Neural cell (in vitro differentiated cells): Measurements from ENCODE around the gene FHAD1.
"Not testable (repeated sequence)": the region's sequence is repeated elsewhere in the genome, so short reads cannot be mapped to it uniquely, and the experiment has no call there.

ENCODE experiments used
- CTCF ChIP-seq: fragments of 450-650 bp; IDR thresholded peaks from 2 replicates; pipeline ENCODE4 v1.5.1; 2014; ENCODE audit warnings: antibody characterized with exemption, mild to moderate bottlenecking, moderate library complexity; ENCODE audit not compliant: poor library complexity, severe bottlenecking
- EZH2 ChIP-seq: fragments of 200-600, 300-800 bp; shearing (Covaris generic), sonication (generic); IDR thresholded peaks from 2 replicates; pipeline ENCODE4 v1.6.1; 2014; ENCODE audit warnings: antibody characterized with exemption, low read length, borderline replicate concordance, mild to moderate bottlenecking; ENCODE audit not compliant: insufficient read depth, poor library complexity, severe bottlenecking
- RAD21 ChIP-seq: fragments of 450-650 bp; conservative IDR thresholded peaks from 2 replicates; pipeline ENCODE4 v1.6.1; 2014; ENCODE audit warnings: antibody characterized with exemption, mild to moderate bottlenecking, moderate library complexity
- TAF1 ChIP-seq: IDR thresholded peaks from 2 replicates; pipeline ENCODE4 v1.6.1; 2012; ENCODE audit warnings: low read depth

- not testable (repeated sequence) for TF ChIP-seq EZH2, TAF1, RAD21, CTCF
Observed at GRCh38 chr1:15306352-15306751, 59.3 kb downstream of the FHAD1 start.
